HCT116 (cell line): ENCODE measurements around the gene PDGFD. TPM values are rescaled to one million over a fixed set of nuclear protein-coding genes. Genes with fewer than 3 reads are reported as not detected.

ENCODE experiments used
- ATAC-seq: fragments of 200-7000 bp; cut with Tn5 transposase; 2 replicates; pipeline ENCODE4 v1.9.1; 2020; ENCODE audit warnings: mild to moderate bottlenecking, moderate library complexity
- BruUV-seq: library from RNA; stranded (reverse); fragments of 400-500 nt; replicated peaks from 2 replicates; lab custom pipeline; 2021; lab: Mats Ljungman, UMichigan
- CTCF ChIA-PET: fragments of 300-600 bp; sonication (Branson Sonifier 250); formaldehyde crosslinking; loops from one replicate; lab custom pipeline; 2021; ENCODE audit warnings: antibody characterized with exemption; lab: Charles Lee
- POLR2A ChIA-PET: fragments of 300-600, 350-600 bp; sonication (Branson Sonifier 250); formaldehyde crosslinking; loops from one replicate; lab custom pipeline; 2021; ENCODE audit warnings: antibody characterized with exemption; lab: Charles Lee
- RAD21 ChIA-PET, 2 experiments: fragments of 300-600 bp; sonication (Branson Sonifier 250); formaldehyde crosslinking; loops; one replicate each; lab custom pipeline; 2023; ENCODE audit warnings: low total read pairs in 2 of 2; ENCODE audit not compliant: uncharacterized antibody in 2 of 2, unreplicated experiment in 2 of 2, low non-redundant PET in 1 of 2; lab: Charles Lee
- DNase-seq: peaks from one replicate; pipeline ENCODE4 v3.0.0-alpha.2; 2010; ENCODE audit warnings: low read depth, low spot score
- H2AFZ ChIP-seq: fragments of 200-600 bp; shearing (Covaris generic), sonication (generic); 2 replicates; pipeline ENCODE4 v1.6.1; 2017; ENCODE audit warnings: low read depth, mixed run types, mixed read lengths, antibody characterized with exemption, low read length; ENCODE audit not compliant: poor library complexity, severe bottlenecking
- H3K27ac ChIP-seq: 2 replicates; pipeline ENCODE4 v1.5.1; 2012; ENCODE audit warnings: low read depth, low read length
- H3K27me3 ChIP-seq: fragments of 200-600 bp; sonication (generic); 2 replicates; pipeline ENCODE4 v1.6.1; 2016; ENCODE audit warnings: mixed run types, low read length, mixed read lengths; ENCODE audit not compliant: insufficient read depth
- H3K36me3 ChIP-seq, 2 experiments: fragments of 200-500 bp in 1 of 2; fragments of 200-600 bp in 1 of 2; sonication (Bioruptor generic) in 1 of 2; sonication (generic) in 1 of 2; 2 replicates each; pipeline versions ENCODE4 v1.5.1 to v1.6.1; 2014 to 2016; ENCODE audit warnings: low read length in 2 of 2, inconsistent platforms in 1 of 2, mixed read lengths in 1 of 2, mixed run types in 1 of 2; ENCODE audit not compliant: insufficient read depth in 2 of 2, control insufficient read depth in 1 of 2
- H3K4me1 ChIP-seq, 2 experiments: fragments of 200-600 bp in 1 of 2; sonication (generic) in 1 of 2; 2 replicates each; pipeline versions ENCODE4 v1.5.1 to v1.6.1; 2012 to 2017; ENCODE audit warnings: low read length in 2 of 2, inconsistent platforms in 1 of 2, mild to moderate bottlenecking in 1 of 2, mixed read lengths in 1 of 2, mixed run types in 1 of 2, moderate library complexity in 1 of 2; ENCODE audit not compliant: insufficient read depth in 2 of 2, control insufficient read depth in 1 of 2
- H3K4me2 ChIP-seq: fragments of 200-600 bp; sonication (generic); 2 replicates; pipeline ENCODE4 v1.6.1; 2017; ENCODE audit warnings: mixed run types, low read length, mixed read lengths
- H3K4me3 ChIP-seq, 2 experiments: fragments of 200-600 bp in 1 of 2; sonication (generic) in 1 of 2; replicated peaks in 1 of 2; 2 replicates each; pipeline ENCODE4 v1.5.1; 2011 to 2016; ENCODE audit warnings: low read length in 2 of 2, control low read depth in 1 of 2, low read depth in 1 of 2, mild to moderate bottlenecking in 1 of 2, mixed read lengths in 1 of 2, mixed run types in 1 of 2
- H3K79me2 ChIP-seq: fragments of 200-600 bp; sonication (generic); 2 replicates; pipeline ENCODE4 v1.6.1; 2017; ENCODE audit warnings: mild to moderate bottlenecking, mixed run types, low read length, moderate library complexity, mixed read lengths; ENCODE audit not compliant: insufficient read depth
- H3K9ac ChIP-seq: fragments of 200-600 bp; sonication (generic); 2 replicates; pipeline ENCODE4 v1.6.1; 2016; ENCODE audit warnings: low read length, mixed read lengths
- H3K9me2 ChIP-seq: fragments of 200-600 bp; sonication (generic), shearing (Covaris generic); 2 replicates; pipeline ENCODE4 v1.6.1; 2017; ENCODE audit warnings: mixed run types, mild to moderate bottlenecking, moderate library complexity; ENCODE audit not compliant: insufficient read depth
- H3K9me3 ChIP-seq, 2 experiments: fragments of 200-500 bp in 1 of 2; fragments of 200-600 bp in 1 of 2; sonication (Bioruptor generic) in 1 of 2; sonication (generic) in 1 of 2; 2 replicates each; pipeline ENCODE4 v1.6.1; 2014 to 2017; ENCODE audit warnings: low read length in 2 of 2, mixed read lengths in 2 of 2, inconsistent platforms in 1 of 2, low read depth in 1 of 2, mild to moderate bottlenecking in 1 of 2, mixed run types in 1 of 2, moderate library complexity in 1 of 2; ENCODE audit not compliant: control insufficient read depth in 1 of 2, insufficient read depth in 1 of 2
- H4K20me1 ChIP-seq: fragments of 200-600 bp; sonication (generic), shearing (Covaris generic); 2 replicates; pipeline ENCODE4 v1.6.1; 2017; ENCODE audit warnings: mixed run types, mild to moderate bottlenecking, moderate library complexity; ENCODE audit not compliant: insufficient read depth
- ATF3 ChIP-seq: IDR thresholded peaks from 2 replicates; pipeline ENCODE4 v1.6.1; 2012
- CBX3 ChIP-seq: IDR thresholded peaks from 2 replicates; pipeline ENCODE4 v1.6.1; 2012; ENCODE audit warnings: low read depth
- CEBPB ChIP-seq: IDR thresholded peaks from 2 replicates; pipeline ENCODE4 v1.6.1; 2012; ENCODE audit warnings: low read depth
- ELF1 ChIP-seq: IDR thresholded peaks from 2 replicates; pipeline ENCODE4 v1.6.1; 2012; ENCODE audit warnings: low read depth, borderline replicate concordance
- EZH2 ChIP-seq: fragments of 200-600 bp; sonication (generic); IDR thresholded peaks from 2 replicates; pipeline ENCODE4 v1.6.1; 2017; ENCODE audit warnings: antibody characterized with exemption, mixed run types
- EZH2phosphoT487 ChIP-seq: fragments of 200-600 bp; IDR thresholded peaks from 2 replicates; pipeline ENCODE4 v1.6.1; 2018; ENCODE audit warnings: antibody characterized with exemption, borderline replicate concordance
- FOSL1 ChIP-seq: IDR thresholded peaks from 2 replicates; pipeline ENCODE4 v1.6.1; 2012; ENCODE audit warnings: low read depth
- JUND ChIP-seq: IDR thresholded peaks from 2 replicates; pipeline ENCODE4 v1.6.1; 2012
- MAX ChIP-seq: IDR thresholded peaks from 2 replicates; pipeline ENCODE4 v1.6.1; 2012
- POLR2A ChIP-seq: IDR thresholded peaks from 2 replicates; pipeline ENCODE4 v1.7.0; 2011; ENCODE audit warnings: borderline replicate concordance; ENCODE audit not compliant: insufficient read depth, insufficient read length; ENCODE audit errors: extremely low read depth
- POLR2AphosphoS5 ChIP-seq: IDR thresholded peaks from 2 replicates; pipeline ENCODE4 v1.6.1; 2011; ENCODE audit warnings: mild to moderate bottlenecking, low read depth, low read length, moderate library complexity
- SIN3A ChIP-seq: IDR thresholded peaks from 2 replicates; pipeline ENCODE4 v1.6.1; 2012; ENCODE audit warnings: low read depth
- SRF ChIP-seq: IDR thresholded peaks from 2 replicates; pipeline ENCODE4 v1.6.1; 2012; ENCODE audit warnings: low read depth
- YY1 ChIP-seq: IDR thresholded peaks from 2 replicates; pipeline ENCODE4 v1.6.1; 2011; ENCODE audit warnings: low read length, low read depth, moderate library complexity, mild to moderate bottlenecking; ENCODE audit not compliant: insufficient replicate concordance; ENCODE audit errors: extremely low read depth
- ZBTB33 ChIP-seq: IDR thresholded peaks from 2 replicates; pipeline ENCODE4 v1.6.1; 2011; ENCODE audit warnings: mild to moderate bottlenecking, low read length, moderate library complexity; ENCODE audit not compliant: insufficient replicate concordance; ENCODE audit errors: extremely low read depth
- ZFX ChIP-seq: fragments of 450-650 bp; IDR thresholded peaks from 2 replicates; pipeline ENCODE4 v1.6.1; 2017
- ZNF274 ChIP-seq: fragments of 200-500 bp; sonication (Bioruptor generic); IDR thresholded peaks from 2 replicates; pipeline ENCODE4 v1.6.1; 2014; ENCODE audit warnings: mild to moderate bottlenecking, low read depth, low read length, inconsistent platforms
- intact Hi-C: fragments of 100-400 bp; cut with micrococcal nuclease; formaldehyde crosslinking; loops from 2 replicates; pipeline ENCODE4 v1.10.0; 2022
- total RNA-seq: library from RNA; stranded (reverse); gene quantifications from one replicate; pipeline ENCODE4 v1.2.1, GENCODE V29; 2021; ENCODE audit not compliant: unreplicated experiment
- TF ChIP-seq, protein P1 (sequence below), 3 experiments: fragments of 200-600 bp in 1 of 3; sonication (generic) in 1 of 3; IDR thresholded peaks in 2 of 3; conservative IDR thresholded peaks in 1 of 3; 2 replicates each; pipeline ENCODE4 v1.5.1; 2012 to 2017; ENCODE audit warnings: low read depth in 2 of 3, low read length in 2 of 3, antibody characterized with exemption in 1 of 3, borderline replicate concordance in 1 of 3, control low read depth in 1 of 3, mild to moderate bottlenecking in 1 of 3, mixed read lengths in 1 of 3, mixed run types in 1 of 3, moderate library complexity in 1 of 3; ENCODE audit not compliant: insufficient read depth in 1 of 3
- TF ChIP-seq, protein P2 (sequence below): IDR thresholded peaks from 2 replicates; pipeline ENCODE4 v1.6.1; 2012; ENCODE audit warnings: low read depth

PDGFD gene
- total RNA-seq, 1 experiment from 2014 or later: 0.34 TPM

DNA sequence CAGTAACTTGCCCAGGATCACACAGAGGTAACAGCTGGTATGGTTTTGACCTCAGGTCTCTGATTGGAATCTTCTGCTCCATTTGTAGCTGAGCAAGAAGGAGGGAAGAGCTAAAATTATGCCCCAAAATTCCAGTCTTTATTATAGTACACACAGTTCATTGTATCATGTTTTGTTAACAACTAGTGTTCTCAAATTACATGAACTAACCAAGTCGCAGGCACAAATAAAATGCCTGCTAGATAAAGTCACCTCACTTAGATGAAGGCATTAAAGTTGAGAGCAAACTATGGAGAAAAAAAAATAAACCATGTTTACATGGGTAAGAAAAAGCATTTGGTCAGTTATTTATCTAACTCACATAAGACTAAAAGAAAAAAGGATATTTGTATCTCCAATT lies 58.8 kb downstream of the PDGFD start:
- Histone ChIP-seq H3K79me2 (no peaks in the 10 kb centered on the region), H3K9me3 (no peaks in the 10 kb centered on the region), H3K36me3 (no peaks in the 10 kb centered on the region), H3K27ac (no peak overlapping the region), H3K4me3 (no peak overlapping the region), H3K9ac (no peak overlapping the region), H4K20me1 (no peaks in the 10 kb centered on the region), H3K4me1 (no peaks in the 10 kb centered on the region), H3K9me2 (no peaks in the 10 kb centered on the region), H3K4me2 (no peak overlapping the region), H3K27me3 (no peaks in the 10 kb centered on the region), H2AFZ (no peak overlapping the region)
- RAD21 ChIA-PET: no interaction called here
- no TSS peak for BruUV-seq
- no peak for ATAC-seq
- intact Hi-C loops: no loop called here
- POLR2A ChIA-PET: no interaction called here
- TF ChIP-seq ZFX (no peak), EZH2 (no peak), ELF1 (no peak), MAX (no peak), POLR2AphosphoS5 (no peak), CBX3 (no peak), EZH2phosphoT487 (no peak), CEBPB (no peak), FOSL1 (no peak), POLR2A (no peak), YY1 (no peak), ZNF274 (no peak), ATF3 (no peak), SRF (no peak), SIN3A (no peak), JUND (no peak), ZBTB33 (no peak)
- TF ChIP-seq, protein P1, sequence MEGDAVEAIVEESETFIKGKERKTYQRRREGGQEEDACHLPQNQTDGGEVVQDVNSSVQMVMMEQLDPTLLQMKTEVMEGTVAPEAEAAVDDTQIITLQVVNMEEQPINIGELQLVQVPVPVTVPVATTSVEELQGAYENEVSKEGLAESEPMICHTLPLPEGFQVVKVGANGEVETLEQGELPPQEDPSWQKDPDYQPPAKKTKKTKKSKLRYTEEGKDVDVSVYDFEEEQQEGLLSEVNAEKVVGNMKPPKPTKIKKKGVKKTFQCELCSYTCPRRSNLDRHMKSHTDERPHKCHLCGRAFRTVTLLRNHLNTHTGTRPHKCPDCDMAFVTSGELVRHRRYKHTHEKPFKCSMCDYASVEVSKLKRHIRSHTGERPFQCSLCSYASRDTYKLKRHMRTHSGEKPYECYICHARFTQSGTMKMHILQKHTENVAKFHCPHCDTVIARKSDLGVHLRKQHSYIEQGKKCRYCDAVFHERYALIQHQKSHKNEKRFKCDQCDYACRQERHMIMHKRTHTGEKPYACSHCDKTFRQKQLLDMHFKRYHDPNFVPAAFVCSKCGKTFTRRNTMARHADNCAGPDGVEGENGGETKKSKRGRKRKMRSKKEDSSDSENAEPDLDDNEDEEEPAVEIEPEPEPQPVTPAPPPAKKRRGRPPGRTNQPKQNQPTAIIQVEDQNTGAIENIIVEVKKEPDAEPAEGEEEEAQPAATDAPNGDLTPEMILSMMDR (IDR thresholded peaks at IDR 0.05 in 2 of 3, conservative IDR thresholded peaks at IDR 0.05 in 1 of 3; ENCODE audit: borderline replicate concordance in 1 of 3, insufficient read depth in 1 of 3, low read depth in 2 of 3, low read length in 2 of 3): no peak
- TF ChIP-seq, protein P2, sequence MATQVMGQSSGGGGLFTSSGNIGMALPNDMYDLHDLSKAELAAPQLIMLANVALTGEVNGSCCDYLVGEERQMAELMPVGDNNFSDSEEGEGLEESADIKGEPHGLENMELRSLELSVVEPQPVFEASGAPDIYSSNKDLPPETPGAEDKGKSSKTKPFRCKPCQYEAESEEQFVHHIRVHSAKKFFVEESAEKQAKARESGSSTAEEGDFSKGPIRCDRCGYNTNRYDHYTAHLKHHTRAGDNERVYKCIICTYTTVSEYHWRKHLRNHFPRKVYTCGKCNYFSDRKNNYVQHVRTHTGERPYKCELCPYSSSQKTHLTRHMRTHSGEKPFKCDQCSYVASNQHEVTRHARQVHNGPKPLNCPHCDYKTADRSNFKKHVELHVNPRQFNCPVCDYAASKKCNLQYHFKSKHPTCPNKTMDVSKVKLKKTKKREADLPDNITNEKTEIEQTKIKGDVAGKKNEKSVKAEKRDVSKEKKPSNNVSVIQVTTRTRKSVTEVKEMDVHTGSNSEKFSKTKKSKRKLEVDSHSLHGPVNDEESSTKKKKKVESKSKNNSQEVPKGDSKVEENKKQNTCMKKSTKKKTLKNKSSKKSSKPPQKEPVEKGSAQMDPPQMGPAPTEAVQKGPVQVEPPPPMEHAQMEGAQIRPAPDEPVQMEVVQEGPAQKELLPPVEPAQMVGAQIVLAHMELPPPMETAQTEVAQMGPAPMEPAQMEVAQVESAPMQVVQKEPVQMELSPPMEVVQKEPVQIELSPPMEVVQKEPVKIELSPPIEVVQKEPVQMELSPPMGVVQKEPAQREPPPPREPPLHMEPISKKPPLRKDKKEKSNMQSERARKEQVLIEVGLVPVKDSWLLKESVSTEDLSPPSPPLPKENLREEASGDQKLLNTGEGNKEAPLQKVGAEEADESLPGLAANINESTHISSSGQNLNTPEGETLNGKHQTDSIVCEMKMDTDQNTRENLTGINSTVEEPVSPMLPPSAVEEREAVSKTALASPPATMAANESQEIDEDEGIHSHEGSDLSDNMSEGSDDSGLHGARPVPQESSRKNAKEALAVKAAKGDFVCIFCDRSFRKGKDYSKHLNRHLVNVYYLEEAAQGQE: no peak
- DNase-seq: no peak
- CTCF ChIA-PET: no interaction called here
